DOHH2 (cell line): ENCODE data around the gene ADAMTS15.

Experiments
- CTCF ChIP-seq: fragments of 200-600 bp; sonication (generic); IDR thresholded peaks from one replicate; pipeline ENCODE4 v1.5.1; 2014; ENCODE audit warnings: antibody characterized with exemption, mild to moderate bottlenecking, low read depth, low read length; ENCODE audit not compliant: poor library complexity, severe bottlenecking
- EZH2phosphoT487 ChIP-seq: fragments of 200-600 bp; sonication (generic); IDR thresholded peaks from 2 replicates; pipeline ENCODE4 v1.6.1; 2017; ENCODE audit warnings: borderline replicate concordance, mild to moderate bottlenecking, antibody characterized with exemption, low read length, moderate library complexity, mixed read lengths

GRCh38 chr11:130465263-130465662 lies 16.8 kb downstream of the ADAMTS15 start:
- TF ChIP-seq CTCF = no peak
- no peak for TF ChIP-seq EZH2phosphoT487
